H9 (cell line): ENCODE measurements around the gene RALY. TPM values are rescaled to one million over a fixed set of nuclear protein-coding genes. Genes with fewer than 3 reads are reported as not detected.

ENCODE experiments used
- DNase-seq: peaks from one replicate; pipeline ENCODE4 v3.0.0-alpha.2; 2017
- H2AFZ ChIP-seq: one replicate; pipeline ENCODE4 v1.6.1; 2013; ENCODE audit warnings: mild to moderate bottlenecking, low read length, control low read depth, moderate library complexity
- H2AK5ac ChIP-seq: 2 replicates; pipeline ENCODE4 v1.6.1; 2013; ENCODE audit warnings: low read length, control low read depth, mixed read lengths; ENCODE audit not compliant: insufficient read length
- H2BK120ac ChIP-seq: one replicate; pipeline ENCODE4 v1.6.1; 2013; ENCODE audit warnings: low read depth, mild to moderate bottlenecking, low read length, control low read depth, inconsistent platforms; ENCODE audit not compliant: poor library complexity, severe bottlenecking
- H2BK12ac ChIP-seq: 2 replicates; pipeline ENCODE4 v1.6.1; 2013; ENCODE audit warnings: low read length, control low read depth, mixed read lengths, low read depth; ENCODE audit not compliant: insufficient read length
- H2BK15ac ChIP-seq: 2 replicates; pipeline ENCODE4 v1.6.1; 2013; ENCODE audit warnings: low read depth, low read length, control low read depth
- H2BK20ac ChIP-seq: one replicate; pipeline ENCODE4 v1.6.1; 2013; ENCODE audit warnings: low read depth, mild to moderate bottlenecking, low read length, control low read depth, inconsistent platforms; ENCODE audit not compliant: poor library complexity, severe bottlenecking
- H2BK5ac ChIP-seq: 2 replicates; pipeline ENCODE4 v1.6.1; 2013; ENCODE audit warnings: low read length, control low read depth, mixed read lengths; ENCODE audit not compliant: insufficient read length
- H3K14ac ChIP-seq: 2 replicates; pipeline ENCODE4 v1.6.1; 2013; ENCODE audit warnings: low read length, control low read depth; ENCODE audit not compliant: insufficient read depth
- H3K18ac ChIP-seq: 2 replicates; pipeline ENCODE4 v1.6.1; 2013; ENCODE audit warnings: low read depth, mild to moderate bottlenecking, mixed read lengths, low read length, control low read depth; ENCODE audit not compliant: insufficient read length
- H3K23ac ChIP-seq: 2 replicates; pipeline ENCODE4 v1.6.1; 2013; ENCODE audit warnings: low read length, control low read depth, mixed read lengths, low read depth; ENCODE audit not compliant: insufficient read length
- H3K23me2 ChIP-seq: 2 replicates; pipeline ENCODE4 v1.6.1; 2013; ENCODE audit warnings: low read depth, mild to moderate bottlenecking, mixed read lengths, low read length, control low read depth; ENCODE audit not compliant: insufficient read length, poor library complexity, severe bottlenecking
- H3K27ac ChIP-seq: 2 replicates; pipeline ENCODE4 v1.5.1; 2013; ENCODE audit warnings: low read length, control low read depth, mixed read lengths, low read depth; ENCODE audit not compliant: insufficient read length
- H3K27me3 ChIP-seq: 2 replicates; pipeline ENCODE4 v1.6.1; 2013; ENCODE audit warnings: low read length, control low read depth, inconsistent platforms; ENCODE audit not compliant: insufficient read depth
- H3K4ac ChIP-seq: 2 replicates; pipeline ENCODE4 v1.6.1; 2013; ENCODE audit warnings: low read depth, mild to moderate bottlenecking, control low read depth, inconsistent platforms, low read length, moderate library complexity
- H3K4me1 ChIP-seq: 2 replicates; pipeline ENCODE4 v1.6.1; 2013; ENCODE audit warnings: low read length, control low read depth, inconsistent platforms; ENCODE audit not compliant: insufficient read depth
- H3K4me2 ChIP-seq: 2 replicates; pipeline ENCODE4 v1.6.1; 2013; ENCODE audit warnings: low read length, control low read depth, mixed read lengths; ENCODE audit not compliant: insufficient read length, insufficient read depth
- H3K56ac ChIP-seq: 2 replicates; pipeline ENCODE4 v1.6.1; 2013; ENCODE audit warnings: low read depth, mild to moderate bottlenecking, mixed read lengths, low read length, control low read depth; ENCODE audit not compliant: insufficient read length
- H3K79me1 ChIP-seq: 2 replicates; pipeline ENCODE4 v1.6.1; 2013; ENCODE audit warnings: low read depth, mild to moderate bottlenecking, moderate library complexity, low read length, control low read depth, inconsistent platforms; ENCODE audit not compliant: insufficient read depth, poor library complexity, severe bottlenecking
- H3K79me2 ChIP-seq: 2 replicates; pipeline ENCODE4 v1.6.1; 2013; ENCODE audit warnings: low read length, control low read depth, inconsistent platforms; ENCODE audit not compliant: insufficient read depth
- H3K9ac ChIP-seq: 2 replicates; pipeline ENCODE4 v1.6.1; 2013; ENCODE audit warnings: low read length, control low read depth, mixed read lengths; ENCODE audit not compliant: insufficient read length; ENCODE audit errors: extremely low read depth
- H3K9me3 ChIP-seq: one replicate; pipeline ENCODE4 v1.6.1; 2013; ENCODE audit warnings: low read depth, low read length, inconsistent platforms; ENCODE audit not compliant: control insufficient read depth
- H3T11ph ChIP-seq: one replicate; pipeline ENCODE4 v1.6.1; 2013; ENCODE audit warnings: mild to moderate bottlenecking, low read length, control low read depth, inconsistent platforms
- H4K20me1 ChIP-seq: one replicate; pipeline ENCODE4 v1.6.1; 2013; ENCODE audit not compliant: control insufficient read depth, insufficient read length, insufficient read depth
- H4K5ac ChIP-seq: 2 replicates; pipeline ENCODE4 v1.6.1; 2013; ENCODE audit warnings: low read depth, mild to moderate bottlenecking, mixed read lengths, low read length, control low read depth; ENCODE audit not compliant: insufficient read length
- H4K8ac ChIP-seq: replicated peaks from 2 replicates; pipeline ENCODE4 v1.6.1; 2013; ENCODE audit warnings: low read length, control low read depth, mixed read lengths, low read depth; ENCODE audit not compliant: insufficient read length
- H4K91ac ChIP-seq: 2 replicates; pipeline ENCODE4 v1.6.1; 2013; ENCODE audit warnings: low read depth, mild to moderate bottlenecking, moderate library complexity, mixed read lengths, low read length, control low read depth; ENCODE audit not compliant: insufficient read length
- H3K27ac Mint-ChIP-seq, 3 experiments: 2 replicates in 2 of 3; 3 replicates in 1 of 3; pipeline ENCODE4 v1.8.0; 2020 to 2021; ENCODE audit warnings: mixed read lengths in 3 of 3, mild to moderate bottlenecking in 1 of 3, moderate library complexity in 1 of 3
- H3K27me3 Mint-ChIP-seq: 2 replicates; pipeline ENCODE4 v1.8.0; 2021; ENCODE audit warnings: low read depth, mild to moderate bottlenecking, moderate library complexity, mixed read lengths
- H3K36me3 Mint-ChIP-seq, 3 experiments: 2 replicates in 2 of 3; 3 replicates in 1 of 3; pipeline ENCODE4 v1.8.0; 2020 to 2021; ENCODE audit warnings: low read depth in 3 of 3, mixed read lengths in 3 of 3; ENCODE audit not compliant: insufficient read depth in 1 of 3
- H3K4me1 Mint-ChIP-seq, 2 experiments: 2 replicates each; pipeline ENCODE4 v1.8.0; 2020; ENCODE audit warnings: mixed read lengths in 2 of 2
- H3K4me3 Mint-ChIP-seq, 2 experiments: 2 replicates in 1 of 2; 3 replicates in 1 of 2; pipeline ENCODE4 v1.8.0; 2020 to 2021; ENCODE audit warnings: mild to moderate bottlenecking in 2 of 2, mixed read lengths in 2 of 2, moderate library complexity in 1 of 2
- H3K9me3 Mint-ChIP-seq, 2 experiments: 2 replicates in 1 of 2; 3 replicates in 1 of 2; pipeline ENCODE4 v1.8.0; 2020; ENCODE audit warnings: mild to moderate bottlenecking in 2 of 2, mixed read lengths in 2 of 2, moderate library complexity in 1 of 2
- CTCF ChIP-seq: fragments of 200-600 bp; sonication (generic); conservative IDR thresholded peaks from 3 replicates; pipeline ENCODE4 v1.8.0; 2021; ENCODE audit warnings: antibody characterized with exemption, mild to moderate bottlenecking
- WGBS: extraction: QIAGEN DNeasy Blood & Tissue Kit; methylation state at CpG from one replicate; pipeline ENCODE4 v1.1.7; 2013; ENCODE audit warnings: missing lambda C conversion rate, low lambda C conversion rate, mixed read lengths; ENCODE audit not compliant: insufficient read length; ENCODE audit errors: extremely low coverage; 5-methylcytosine and 5-hydroxymethylcytosine counted together
- total RNA-seq: library from RNA; stranded (reverse); gene quantifications from 2 replicates; pipeline ENCODE4 v1.2.1, GENCODE V29; 2021

The RALY gene
- total RNA-seq, 1 experiment from 2014 or later: 199 TPM

- H3K9ac ChIP-seq: no peak overlapping the region
- Mint-ChIP-seq H3K4me1 (peaks cover 12% of the 10 kb centered on the region in 2 experiments), H3K27ac (no peak overlapping the region), H3K27me3 (no peaks in the 10 kb centered on the region; the same call in 1 of the 2 replicates), H3K36me3 (peaks cover 0 to 5% (median 5%) of the 10 kb centered on the region in 3 experiments; a peak in 3 of 7 replicates), H3K9me3 (no peaks in the 10 kb centered on the region), H3K4me3 (no peak overlapping the region)
- no peaks in the 10 kb centered on the region for H3K23me2 ChIP-seq
- H3K27me3 ChIP-seq: no peaks in the 10 kb centered on the region
- H2BK20ac ChIP-seq: no peak overlapping the region
- no peaks in the 10 kb centered on the region for H3K79me1 ChIP-seq
- H4K20me1 ChIP-seq: no peaks in the 10 kb centered on the region
- no CpG with 5 or more reads among the region's 2 CpGs for WGBS
- no peak overlapping the region for H4K8ac ChIP-seq
- H4K5ac ChIP-seq: no peak overlapping the region
- H3K4ac ChIP-seq: no peak overlapping the region
- no peak overlapping the region for H2BK120ac ChIP-seq
- H4K91ac ChIP-seq: no peak overlapping the region
- no peaks in the 10 kb centered on the region for H3K9me3 ChIP-seq
- TF ChIP-seq CTCF: no peak
- H3K56ac ChIP-seq: no peak overlapping the region
- DNase-seq: no peak
- H3K18ac ChIP-seq: no peak overlapping the region
- H3K27ac ChIP-seq: no peak overlapping the region
- no peaks in the 10 kb centered on the region for H3K79me2 ChIP-seq
- no peak overlapping the region for H3K4me2 ChIP-seq
- no peak overlapping the region for H2AK5ac ChIP-seq
- no peak overlapping the region for H2BK5ac ChIP-seq
- no peak overlapping the region for H2BK15ac ChIP-seq
- H2AFZ ChIP-seq: no peak overlapping the region
- no peak overlapping the region for H3T11ph ChIP-seq
- H2BK12ac ChIP-seq: no peak overlapping the region
- H3K4me1 ChIP-seq: no peaks in the 10 kb centered on the region
- H3K23ac ChIP-seq: no peak overlapping the region
- H3K14ac ChIP-seq: no peak overlapping the region
Observed at GRCh38 chr20:33985280-33985679, 8.4 kb upstream of the RALY start.
